Liver (tissue), 9 donors: ENCODE results near the gene PIEZO2. TPM values are rescaled to one million over a fixed set of nuclear protein-coding genes. Genes with fewer than 3 reads are reported as not detected.

Experiments
- DNase-seq: peaks from one replicate; pipeline ENCODE4 v3.0.0-alpha.2; 2017; ENCODE audit warnings: low spot score
- H3K27ac ChIP-seq, 2 donors: one replicate each; pipeline ENCODE4 v1.7.0; 2013; ENCODE audit warnings: inconsistent platforms in 2 of 2, low read length in 2 of 2, control low read depth in 1 of 2, low read depth in 1 of 2, mild to moderate bottlenecking in 1 of 2
- H3K27me3 ChIP-seq, 4 donors: one replicate each; pipeline versions ENCODE4 v1.6.1 to v1.7.0; 2013; ENCODE audit warnings: low read length in 3 of 4, inconsistent platforms in 1 of 4, mild to moderate bottlenecking in 1 of 4, moderate library complexity in 1 of 4; ENCODE audit not compliant: control insufficient read depth in 4 of 4, insufficient read depth in 4 of 4
- H3K36me3 ChIP-seq, 4 donors: one replicate each; pipeline versions ENCODE4 v1.6.1 to v1.7.0; 2013; ENCODE audit warnings: low read length in 3 of 4, mild to moderate bottlenecking in 3 of 4, low read depth in 1 of 4, moderate library complexity in 1 of 4; ENCODE audit not compliant: control insufficient read depth in 4 of 4, insufficient read depth in 3 of 4
- H3K4me1 ChIP-seq, 4 donors: one replicate each; pipeline versions ENCODE4 v1.6.1 to v1.7.0; 2013; ENCODE audit warnings: low read length in 3 of 4, mild to moderate bottlenecking in 3 of 4, moderate library complexity in 1 of 4; ENCODE audit not compliant: control insufficient read depth in 4 of 4, insufficient read depth in 4 of 4
- H3K4me3 ChIP-seq, 3 donors: one replicate each; pipeline versions ENCODE4 v1.6.1 to v1.7.0; 2013; ENCODE audit warnings: low read length in 3 of 3, control low read depth in 1 of 3, low read depth in 1 of 3, mild to moderate bottlenecking in 1 of 3
- H3K9ac ChIP-seq, 2 donors: one replicate each; pipeline ENCODE4 v1.7.0; 2013; ENCODE audit warnings: low read length in 2 of 2, mild to moderate bottlenecking in 2 of 2, moderate library complexity in 2 of 2, control low read depth in 1 of 2, low read depth in 1 of 2
- H3K9me3 ChIP-seq, 4 donors: one replicate each; pipeline versions ENCODE4 v1.6.1 to v1.7.0; 2013; ENCODE audit warnings: low read length in 3 of 4; ENCODE audit not compliant: control insufficient read depth in 4 of 4
- CTCF ChIP-seq: fragments of 150-350 bp; IDR thresholded peaks from 2 replicates; pipeline ENCODE4 v1.5.1; 2017; ENCODE audit warnings: improper control_type of control experiment, low read depth, low read length; ENCODE audit not compliant: missing input control
- EGR1 ChIP-seq, 2 donors: IDR thresholded peaks; 2 replicates each; pipeline ENCODE4 v1.6.1; 2016 to 2018; ENCODE audit warnings: antibody characterized with exemption in 2 of 2, low read depth in 2 of 2
- FOXA1 ChIP-seq: IDR thresholded peaks from 2 replicates; pipeline ENCODE4 v1.6.1; 2016; ENCODE audit warnings: antibody characterized with exemption
- HNF4A ChIP-seq, 2 donors: conservative IDR thresholded peaks; 2 replicates each; pipeline ENCODE4 v1.6.1; 2016; ENCODE audit warnings: antibody characterized with exemption in 2 of 2, mild to moderate bottlenecking in 2 of 2
- JUND ChIP-seq, 2 donors: IDR thresholded peaks; 2 replicates each; pipeline ENCODE4 v1.6.1; 2016; ENCODE audit warnings: antibody characterized with exemption in 2 of 2
- NR2F2 ChIP-seq: IDR thresholded peaks from 2 replicates; pipeline ENCODE4 v1.6.1; 2016; ENCODE audit warnings: antibody characterized with exemption
- RAD21 ChIP-seq, 2 donors: IDR thresholded peaks; 2 replicates each; pipeline ENCODE4 v1.6.1; 2016; ENCODE audit warnings: antibody characterized with exemption in 2 of 2, mild to moderate bottlenecking in 2 of 2
- REST ChIP-seq: IDR thresholded peaks from 2 replicates; pipeline ENCODE4 v1.6.1; 2016; ENCODE audit warnings: antibody characterized with exemption, mild to moderate bottlenecking
- RXRA ChIP-seq, 2 donors: IDR thresholded peaks; 2 replicates each; pipeline ENCODE4 v1.6.1; 2017 to 2018; ENCODE audit warnings: antibody characterized with exemption in 2 of 2, mild to moderate bottlenecking in 1 of 2
- SP1 ChIP-seq: IDR thresholded peaks from 2 replicates; pipeline ENCODE4 v1.6.1; 2018; ENCODE audit warnings: antibody characterized with exemption, mild to moderate bottlenecking
- TAF1 ChIP-seq: conservative IDR thresholded peaks from 2 replicates; pipeline ENCODE4 v1.6.1; 2016; ENCODE audit warnings: antibody characterized with exemption, mild to moderate bottlenecking
- YY1 ChIP-seq: IDR thresholded peaks from 2 replicates; pipeline ENCODE4 v1.6.1; 2016; ENCODE audit warnings: antibody characterized with exemption, mild to moderate bottlenecking
- WGBS: extraction: QIAGEN DNeasy Blood & Tissue Kit; methylation state at CpG from one replicate; pipeline ENCODE4 v1.1.7; 2013; 5-methylcytosine and 5-hydroxymethylcytosine counted together
- polyA plus RNA-seq, 2 donors: library from polyadenylated mRNA; stranded (reverse) in 1 of 2; unstranded in 1 of 2; fragments of 200-250 nt in 1 of 2; fragments of >200 nt in 1 of 2; fragmentation: Nextera tagmentation in 1 of 2; extraction: Ambion mirVana in 1 of 2; gene quantifications; one replicate each; pipeline versions ENCODE4 v1.2.1 to v1.2.3, GENCODE V29; 2013 to 2015
- total RNA-seq, 2 donors: library from RNA; depleted of rRNA; stranded (reverse); fragments of >200 nt; gene quantifications; one replicate each; pipeline ENCODE4 v1.2.3, GENCODE V29; 2014
- TF ChIP-seq, protein P1 (sequence below): IDR thresholded peaks from 2 replicates; pipeline ENCODE4 v1.6.1; 2016; ENCODE audit warnings: antibody characterized with exemption
- TF ChIP-seq, protein P2 (sequence below): IDR thresholded peaks from 2 replicates; pipeline ENCODE4 v1.6.1; 2016; ENCODE audit warnings: antibody characterized with exemption
- TF ChIP-seq, protein P3 (sequence below): IDR thresholded peaks from 2 replicates; pipeline ENCODE4 v1.6.1; 2016; ENCODE audit warnings: antibody characterized with exemption
- donor health status: healthy.
- donor health status: healthy.
- donor health status: healthy.
- donor health status: healthy.
- donor health status: healthy.

PIEZO2 gene
- total and polyA plus RNA-seq, 4 donors = 1.1 to 12.3 (median 4.8) TPM

GRCh38 chr18:10732990-10733389, 416.4 kb downstream of the PIEZO2 start (continued):
- TF ChIP-seq REST = no peak
- TF ChIP-seq, protein P1, sequence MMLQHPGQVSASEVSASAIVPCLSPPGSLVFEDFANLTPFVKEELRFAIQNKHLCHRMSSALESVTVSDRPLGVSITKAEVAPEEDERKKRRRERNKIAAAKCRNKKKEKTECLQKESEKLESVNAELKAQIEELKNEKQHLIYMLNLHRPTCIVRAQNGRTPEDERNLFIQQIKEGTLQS = no peak
- TF ChIP-seq, protein P2, sequence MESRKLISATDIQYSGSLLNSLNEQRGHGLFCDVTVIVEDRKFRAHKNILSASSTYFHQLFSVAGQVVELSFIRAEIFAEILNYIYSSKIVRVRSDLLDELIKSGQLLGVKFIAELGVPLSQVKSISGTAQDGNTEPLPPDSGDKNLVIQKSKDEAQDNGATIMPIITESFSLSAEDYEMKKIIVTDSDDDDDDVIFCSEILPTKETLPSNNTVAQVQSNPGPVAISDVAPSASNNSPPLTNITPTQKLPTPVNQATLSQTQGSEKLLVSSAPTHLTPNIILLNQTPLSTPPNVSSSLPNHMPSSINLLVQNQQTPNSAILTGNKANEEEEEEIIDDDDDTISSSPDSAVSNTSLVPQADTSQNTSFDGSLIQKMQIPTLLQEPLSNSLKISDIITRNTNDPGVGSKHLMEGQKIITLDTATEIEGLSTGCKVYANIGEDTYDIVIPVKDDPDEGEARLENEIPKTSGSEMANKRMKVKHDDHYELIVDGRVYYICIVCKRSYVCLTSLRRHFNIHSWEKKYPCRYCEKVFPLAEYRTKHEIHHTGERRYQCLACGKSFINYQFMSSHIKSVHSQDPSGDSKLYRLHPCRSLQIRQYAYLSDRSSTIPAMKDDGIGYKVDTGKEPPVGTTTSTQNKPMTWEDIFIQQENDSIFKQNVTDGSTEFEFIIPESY = no peak
- no peak for TF ChIP-seq JUND (IDR thresholded peaks at IDR 0.05)

- TF ChIP-seq FOXA1 (no peak), HNF4A (conservative IDR thresholded peaks at IDR 0.05) (no peak), CTCF (no peak), SP1 (no peak), REST (no peak), YY1 (no peak), NR2F2 (no peak), RAD21 (IDR thresholded peaks at IDR 0.05) (no peak), TAF1 (no peak), RXRA (IDR thresholded peaks at IDR 0.05) (no peak), EGR1 (IDR thresholded peaks at IDR 0.05; ENCODE audit: low read depth in 2 of 2) (no peak)
- TF ChIP-seq, protein P3, sequence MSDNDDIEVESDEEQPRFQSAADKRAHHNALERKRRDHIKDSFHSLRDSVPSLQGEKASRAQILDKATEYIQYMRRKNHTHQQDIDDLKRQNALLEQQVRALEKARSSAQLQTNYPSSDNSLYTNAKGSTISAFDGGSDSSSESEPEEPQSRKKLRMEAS = no peak
- TF ChIP-seq, protein P2 = no peak
- 91% methylated on average over 3 of the region's 3 CpGs for WGBS
- no peaks in the 10 kb centered on the region for H3K9me3 ChIP-seq
- no peaks in the 10 kb centered on the region for H3K36me3 ChIP-seq
- no peaks in the 10 kb centered on the region for H3K4me1 ChIP-seq
- H3K4me3 ChIP-seq = no peak overlapping the region
- H3K27ac ChIP-seq = no peak overlapping the region
- no peak for DNase-seq
- H3K27me3 ChIP-seq = no peaks in the 10 kb centered on the region
- no peak overlapping the region for H3K9ac ChIP-seq
Measured at GRCh38 chr18:10727477-10727876, 421.9 kb downstream of the PIEZO2 start.
